GM19328 (cell line): Measurements from ENCODE around the gene C1QL1.

Experiments used
- ATAC-seq: cut with Tn5 transposase; IDR thresholded peaks from one replicate; pipeline ENCODE4 v1.9.1; 2021; ENCODE audit warnings: mild to moderate bottlenecking, moderate library complexity; ENCODE audit not compliant: unreplicated experiment

C1QL1 gene

GRCh38 chr17:44968225-44969143 is at the start of gene C1QL1:
TSS of gene C1QL1 (minus strand) at chr17:44968303. CDS start at chr17:44968048, 255 bp downstream.
- peak; percentile 86 for ATAC-seq

GRCh38 chr17:45016823-45017222 is 48.7 kb upstream of the C1QL1 start:
- ATAC-seq: no peak

GRCh38 chr17:45016237-45016636 is 48.1 kb upstream of the C1QL1 start:
- ATAC-seq: no peak

- no peak for ATAC-seq
These were observed 45.2 kb upstream of the C1QL1 start for GRCh38 chr17:45013021-45013997.

GRCh38 chr17:45011767-45012166 is 43.7 kb upstream of the C1QL1 start:
- ATAC-seq: no peak

GRCh38 chr17:45009676-45010467 is 41.8 kb upstream of the C1QL1 start:
- ATAC-seq: no peak

GRCh38 chr17:45008216-45008615 is 40.1 kb upstream of the C1QL1 start:
- no peak for ATAC-seq

- no peak for ATAC-seq
These were observed 38.9 kb upstream of the C1QL1 start for GRCh38 chr17:45006927-45007461.

GRCh38 chr17:45005700-45006099 is 37.6 kb upstream of the C1QL1 start:
- no peak for ATAC-seq

- ATAC-seq: no peak
These were observed 36.3 kb upstream of the C1QL1 start for GRCh38 chr17:45004388-45004787.

- ATAC-seq: no peak
These were observed 35.8 kb upstream of the C1QL1 start for GRCh38 chr17:45003877-45004276.

GRCh38 chr17:45001310-45001709 is 33.2 kb upstream of the C1QL1 start:
- no peak for ATAC-seq

- no peak for ATAC-seq
These were observed 31.3 kb upstream of the C1QL1 start for GRCh38 chr17:44999433-44999832.

- no peak for ATAC-seq
These were observed 30.5 kb upstream of the C1QL1 start for GRCh38 chr17:44998646-44999045.

GRCh38 chr17:44997733-44998520 is 29.8 kb upstream of the C1QL1 start:
- no peak for ATAC-seq

- ATAC-seq: no peak
These were observed 28.2 kb upstream of the C1QL1 start for GRCh38 chr17:44996304-44996703.

GRCh38 chr17:44995436-44996001 is 27.4 kb upstream of the C1QL1 start:
- ATAC-seq: no peak

GRCh38 chr17:44992242-44992939 is 24.3 kb upstream of the C1QL1 start:
- no peak for ATAC-seq

- ATAC-seq: no peak
These were observed 22.9 kb upstream of the C1QL1 start for GRCh38 chr17:44990994-44991393.
